ENCODE measurements around the gene EFCAB8.

Gene EFCAB8

DNA sequence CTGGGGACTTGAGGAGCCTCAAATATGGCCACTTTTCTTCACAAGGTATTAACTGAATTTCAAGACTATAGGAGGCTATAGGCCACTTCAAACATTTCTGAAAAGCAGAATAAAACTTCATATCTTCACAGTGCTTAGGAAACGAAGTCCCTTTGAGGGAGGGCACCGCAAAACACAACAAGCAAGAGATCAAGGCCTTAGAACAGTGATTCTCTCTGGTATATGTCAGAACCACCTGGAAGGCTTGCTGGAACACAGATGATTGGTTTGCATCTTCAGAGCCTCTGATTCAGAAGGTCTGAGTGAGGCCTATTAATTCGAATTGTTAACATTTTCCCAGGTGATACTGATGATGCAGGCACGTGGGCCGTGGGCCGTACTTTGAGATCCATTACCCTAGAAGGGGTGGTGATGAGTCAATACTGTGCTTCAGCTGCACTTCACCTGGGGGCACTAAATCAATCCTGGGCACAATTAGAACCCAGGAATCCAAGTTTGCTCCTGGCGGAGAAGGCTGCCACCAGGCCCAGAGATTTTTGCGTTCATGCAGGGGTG lies 134.8 kb downstream of the EFCAB8 start:
- Histone ChIP-seq H3K27me3 (ENCODE audit: control insufficient read depth, insufficient read depth, low read length) (no peaks in the 10 kb centered on the region), H3K9me3 (ENCODE audit: control insufficient read depth, insufficient read depth, low read depth, low read length) (peaks cover 8% of the 10 kb centered on the region; the same call in 1 of the 2 replicates), H3K4me3 (ENCODE audit: low read depth, low read length) (no peak overlapping the region), H3K27ac (ENCODE audit: low read depth, low read length) (no peak overlapping the region), H3K36me3 (ENCODE audit: control insufficient read depth, insufficient read depth, low read length) (no peaks in the 10 kb centered on the region), H3K9ac (ENCODE audit: low read length) (no peak overlapping the region), H3K4me1 (ENCODE audit: control insufficient read depth, insufficient read depth, low read length) (no peaks in the 10 kb centered on the region)

GRCh38 chr20:32995802-32996201 lies 137.1 kb downstream of the EFCAB8 start:
- no peak overlapping the region for H3K4me3 ChIP-seq (ENCODE audit: low read depth, low read length)
- H3K4me1 ChIP-seq (ENCODE audit: control insufficient read depth, insufficient read depth, low read length) = no peaks in the 10 kb centered on the region
- no peaks in the 10 kb centered on the region for H3K27me3 ChIP-seq (ENCODE audit: control insufficient read depth, insufficient read depth, low read length)
- no peak overlapping the region for H3K27ac ChIP-seq (ENCODE audit: low read depth, low read length)
- H3K36me3 ChIP-seq (ENCODE audit: control insufficient read depth, insufficient read depth, low read length) = no peaks in the 10 kb centered on the region
- H3K9ac ChIP-seq (ENCODE audit: low read length) = no peak overlapping the region
- H3K9me3 ChIP-seq (ENCODE audit: control insufficient read depth, insufficient read depth, low read depth, low read length) = peaks cover 8% of the 10 kb centered on the region; the same call in 1 of the 2 replicates

DNA sequence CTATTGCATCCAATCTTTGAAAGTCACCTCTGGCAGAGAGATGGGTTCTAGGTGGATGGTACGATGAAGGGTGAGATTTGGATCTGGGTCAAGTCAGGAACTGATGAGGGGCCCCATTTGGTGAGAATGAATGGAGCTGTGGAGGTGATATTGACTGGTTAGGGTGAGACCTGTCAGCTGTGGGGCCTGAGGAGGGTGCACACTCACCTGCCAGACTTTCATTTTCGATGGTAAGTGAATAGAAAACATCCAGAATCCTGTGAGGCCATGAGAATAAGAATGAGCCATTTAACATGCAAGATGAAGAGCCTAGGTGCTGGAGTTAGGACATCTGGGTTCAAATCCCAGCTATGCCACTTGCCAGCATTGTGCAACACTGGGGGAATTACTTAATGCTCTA lies 138.7 kb downstream of the EFCAB8 start:
- Histone ChIP-seq H3K9ac (ENCODE audit: low read length) (no peak overlapping the region), H3K4me1 (ENCODE audit: control insufficient read depth, insufficient read depth, low read length) (peaks cover 3% of the 10 kb centered on the region; the same call in 1 of the 2 replicates), H3K4me3 (ENCODE audit: low read depth, low read length) (no peak overlapping the region), H3K27ac (ENCODE audit: low read depth, low read length) (no peak overlapping the region), H3K27me3 (ENCODE audit: control insufficient read depth, insufficient read depth, low read length) (no peaks in the 10 kb centered on the region), H3K36me3 (ENCODE audit: control insufficient read depth, insufficient read depth, low read length) (no peaks in the 10 kb centered on the region), H3K9me3 (ENCODE audit: control insufficient read depth, insufficient read depth, low read depth, low read length) (peaks cover 8% of the 10 kb centered on the region; the same call in 1 of the 2 replicates)

- peaks cover 3% of the 10 kb centered on the region; the same call in 1 of the 2 replicates for H3K4me1 ChIP-seq (ENCODE audit: control insufficient read depth, insufficient read depth, low read length)
- H3K27ac ChIP-seq (ENCODE audit: low read depth, low read length) = no peak overlapping the region
- no peak overlapping the region for H3K9ac ChIP-seq (ENCODE audit: low read length)
- H3K9me3 ChIP-seq (ENCODE audit: control insufficient read depth, insufficient read depth, low read depth, low read length) = peaks cover 8% of the 10 kb centered on the region; the same call in 1 of the 2 replicates
- no peak overlapping the region for H3K4me3 ChIP-seq (ENCODE audit: low read depth, low read length)
- H3K27me3 ChIP-seq (ENCODE audit: control insufficient read depth, insufficient read depth, low read length) = no peaks in the 10 kb centered on the region
- H3K36me3 ChIP-seq (ENCODE audit: control insufficient read depth, insufficient read depth, low read length) = no peaks in the 10 kb centered on the region
Measured at GRCh38 chr20:32999603-33000250, 141.0 kb downstream of the EFCAB8 start.

GRCh38 chr20:33000802-33001466 lies 142.2 kb downstream of the EFCAB8 start:
- H3K36me3 ChIP-seq (ENCODE audit: control insufficient read depth, insufficient read depth, low read length) = no peaks in the 10 kb centered on the region
- H3K27ac ChIP-seq (ENCODE audit: low read depth, low read length) = no peak overlapping the region
- H3K9ac ChIP-seq (ENCODE audit: low read length) = no peak overlapping the region
- H3K9me3 ChIP-seq (ENCODE audit: control insufficient read depth, insufficient read depth, low read depth, low read length) = peaks cover 6% of the 10 kb centered on the region
- no peak overlapping the region for H3K4me3 ChIP-seq (ENCODE audit: low read depth, low read length)
- peaks cover 3% of the 10 kb centered on the region; the same call in 1 of the 2 replicates for H3K4me1 ChIP-seq (ENCODE audit: control insufficient read depth, insufficient read depth, low read length)
- no peaks in the 10 kb centered on the region for H3K27me3 ChIP-seq (ENCODE audit: control insufficient read depth, insufficient read depth, low read length)

DNA sequence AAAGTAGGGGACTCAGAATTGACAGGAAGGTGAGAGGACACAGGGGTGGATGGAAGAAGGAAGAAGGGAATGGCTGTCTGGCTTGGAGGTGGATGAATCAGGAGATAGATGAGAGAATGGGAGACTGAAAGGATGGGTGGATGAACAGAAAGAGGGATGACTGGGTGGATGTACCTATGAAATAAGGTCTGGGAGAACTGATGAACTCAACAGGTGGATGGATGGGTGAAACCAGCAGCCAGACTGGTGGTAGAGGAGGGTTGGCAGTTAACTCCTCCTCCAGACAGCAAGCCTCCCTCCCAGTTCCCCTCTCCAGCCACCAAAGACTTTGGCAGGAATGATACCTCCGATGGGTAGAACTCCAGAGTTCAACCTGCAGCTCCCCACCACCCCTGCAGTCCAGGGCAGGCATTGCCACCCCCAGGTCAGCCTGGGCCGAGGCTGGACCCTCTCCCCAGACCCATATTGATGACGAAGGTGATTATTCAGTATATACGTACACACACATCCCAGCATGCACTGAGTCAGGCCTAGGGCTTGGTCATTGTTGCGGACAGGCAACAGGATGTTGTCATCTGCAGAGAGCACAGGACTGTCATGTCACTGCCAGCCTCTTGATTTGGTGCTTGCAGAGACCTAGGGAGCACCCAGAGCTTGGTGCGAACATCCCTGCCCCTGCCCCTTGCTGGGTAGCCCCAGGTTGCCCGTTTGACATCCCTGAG lies 143.5 kb downstream of the EFCAB8 start:
- Histone ChIP-seq H3K36me3 (ENCODE audit: control insufficient read depth, insufficient read depth, low read length) (no peaks in the 10 kb centered on the region), H3K4me1 (ENCODE audit: control insufficient read depth, insufficient read depth, low read length) (peaks cover 3% of the 10 kb centered on the region; the same call in 1 of the 2 replicates), H3K27ac (ENCODE audit: low read depth, low read length) (no peak overlapping the region), H3K9ac (ENCODE audit: low read length) (no peak overlapping the region), H3K4me3 (ENCODE audit: low read depth, low read length) (no peak overlapping the region), H3K27me3 (ENCODE audit: control insufficient read depth, insufficient read depth, low read length) (no peaks in the 10 kb centered on the region), H3K9me3 (ENCODE audit: control insufficient read depth, insufficient read depth, low read depth, low read length) (peaks cover 6% of the 10 kb centered on the region)

GRCh38 chr20:33004141-33004751 lies 145.5 kb downstream of the EFCAB8 start, which contains the start of gene SUN5:
TSS of gene SUN5 (minus strand) at chr20:33004433. CDS start at chr20:33004340, 93 bp downstream.
- no peak within 1 kb of the TSS for H3K27ac ChIP-seq (ENCODE audit: low read depth, low read length)
- H3K4me3 ChIP-seq (ENCODE audit: low read depth, low read length) = no peak within 1 kb of the TSS
- no peak within 1 kb of the TSS for H3K9ac ChIP-seq (ENCODE audit: low read length)
- peaks cover 6% of the 10 kb centered on the region for H3K9me3 ChIP-seq (ENCODE audit: control insufficient read depth, insufficient read depth, low read depth, low read length)
- H3K36me3 ChIP-seq (ENCODE audit: control insufficient read depth, insufficient read depth, low read length) = no peaks in the 10 kb centered on the region
- H3K4me1 ChIP-seq (ENCODE audit: control insufficient read depth, insufficient read depth, low read length) = peaks cover 3% of the 10 kb centered on the region; the same call in 1 of the 2 replicates
- H3K27me3 ChIP-seq (ENCODE audit: control insufficient read depth, insufficient read depth, low read length) = no peaks in the 10 kb centered on the region

- Histone ChIP-seq H3K27me3 (ENCODE audit: control insufficient read depth, insufficient read depth, low read length) (no peaks in the 10 kb centered on the region), H3K9me3 (ENCODE audit: control insufficient read depth, insufficient read depth, low read depth, low read length) (peaks cover 6% of the 10 kb centered on the region), H3K27ac (ENCODE audit: low read depth, low read length) (no peak overlapping the region), H3K9ac (ENCODE audit: low read length) (no peak overlapping the region), H3K4me1 (ENCODE audit: control insufficient read depth, insufficient read depth, low read length) (peaks cover 3% of the 10 kb centered on the region; the same call in 1 of the 2 replicates), H3K36me3 (ENCODE audit: control insufficient read depth, insufficient read depth, low read length) (no peaks in the 10 kb centered on the region), H3K4me3 (ENCODE audit: low read depth, low read length) (no peak overlapping the region)
Measured at GRCh38 chr20:33005132-33005566, 146.4 kb downstream of the EFCAB8 start.

- no peak overlapping the region for H3K4me3 ChIP-seq (ENCODE audit: low read depth, low read length)
- H3K9me3 ChIP-seq (ENCODE audit: control insufficient read depth, insufficient read depth, low read depth, low read length) = peaks cover 6% of the 10 kb centered on the region
- no peaks in the 10 kb centered on the region for H3K27me3 ChIP-seq (ENCODE audit: control insufficient read depth, insufficient read depth, low read length)
- no peaks in the 10 kb centered on the region for H3K36me3 ChIP-seq (ENCODE audit: control insufficient read depth, insufficient read depth, low read length)
- H3K27ac ChIP-seq (ENCODE audit: low read depth, low read length) = no peak overlapping the region
- no peak overlapping the region for H3K9ac ChIP-seq (ENCODE audit: low read length)
- H3K4me1 ChIP-seq (ENCODE audit: control insufficient read depth, insufficient read depth, low read length) = peaks cover under 1% of the 10 kb centered on the region; the same call in 1 of the 2 replicates
Measured at GRCh38 chr20:33005908-33006775, 147.4 kb downstream of the EFCAB8 start.

All from HUES6 (cell line).